ENCODE data around the gene THBS3. TPM values are rescaled to one million over a fixed set of nuclear protein-coding genes. Genes with fewer than 3 reads are reported as not detected.

Gene THBS3
- total and polyA plus RNA-seq, 2 of the 13 experiments (the other 11 are each of a cell fraction or from before 2014, with no cell fraction given) = 0.86 to 3.6 TPM

GRCh38 chr1:155167166-155168104 lies 40.3 kb downstream of the THBS3 start (continued):
- TF ChIP-seq HDAC1 (CRISPR knock-in tag; IDR thresholded peaks at IDR 0.05) (no peak), SP4 (CRISPR knock-in tag; IDR thresholded peaks at IDR 0.05) (no peak), ZNF235 (CRISPR knock-in tag; IDR thresholded peaks at IDR 0.05; ENCODE audit: borderline replicate concordance) (no peak), UBTF (CRISPR knock-in tag; IDR thresholded peaks at IDR 0.05) (peak; percentile 62), DMTF1 (CRISPR knock-in tag; IDR thresholded peaks at IDR 0.05) (no peak), NFYB (CRISPR knock-in tag; IDR thresholded peaks at IDR 0.05) (no peak), NR2F2 (IDR thresholded peaks at IDR 0.05; ENCODE audit: borderline replicate concordance, low read depth) (no peak), JUNB (CRISPR knock-in tag; IDR thresholded peaks at IDR 0.05; ENCODE audit: borderline replicate concordance) (no peak), ZFP62 (CRISPR knock-in tag; IDR thresholded peaks at IDR 0.05) (no peak), ZNF17 (CRISPR knock-in tag; IDR thresholded peaks at IDR 0.05) (no peak), ATF7 (IDR thresholded peaks at IDR 0.05) (no peak), ATF7 (CRISPR knock-in tag; IDR thresholded peaks at IDR 0.05) (no peak), ZNF652 (CRISPR knock-in tag; IDR thresholded peaks at IDR 0.05; ENCODE audit: borderline replicate concordance, low read depth) (0 out of 2 replicates have a peak, but pooled peaks have one; percentile 34), ZNF564 (CRISPR knock-in tag; IDR thresholded peaks at IDR 0.05) (no peak), ZNF619 (CRISPR knock-in tag; IDR thresholded peaks at IDR 0.05) (peak; percentile 68; the same call in 1 of the 2 replicates)
